ENCODE results near the gene STK10.

DNA sequence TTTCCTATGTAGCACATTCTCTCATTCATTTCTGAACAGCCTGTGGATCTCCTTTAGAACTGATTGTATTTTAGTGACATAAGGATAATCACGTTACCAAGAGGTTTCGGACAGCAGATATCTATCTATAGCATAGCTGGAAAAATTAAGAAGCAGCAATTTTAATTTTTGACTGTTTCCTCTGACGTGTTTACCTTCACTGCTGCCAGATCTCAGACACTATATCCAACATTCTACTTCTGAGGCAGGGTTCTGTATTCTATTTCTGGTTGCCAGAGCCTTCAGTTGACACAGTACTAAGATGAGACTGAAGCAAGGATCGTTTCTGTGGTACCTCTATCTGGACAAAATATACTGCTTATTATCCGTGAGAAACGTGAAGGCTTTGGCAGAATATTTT, 5.8 kb upstream of the STK10 start, which contains the start of gene EFCAB9:
- TF ChIP-seq CTCF (conservative IDR thresholded peaks at IDR 0.05; ENCODE audit: low read depth, low read length) = no peak
- TF ChIP-seq EZH2 (IDR thresholded peaks at IDR 0.05; ENCODE audit: low read length, unreplicated experiment) = no peak
- TF ChIP-seq EZH2phosphoT487 (IDR thresholded peaks at IDR 0.05; ENCODE audit: borderline replicate concordance, low read length) = no peak

Data from PC-3 (cell line).